GM18870 (cell line): Measurements from ENCODE around the gene SYNGR4.

Experiments
- ATAC-seq: cut with Tn5 transposase; IDR thresholded peaks from one replicate; pipeline ENCODE4 v1.9.1; 2021; ENCODE audit warnings: moderate library complexity; ENCODE audit not compliant: unreplicated experiment

SYNGR4 gene

DNA sequence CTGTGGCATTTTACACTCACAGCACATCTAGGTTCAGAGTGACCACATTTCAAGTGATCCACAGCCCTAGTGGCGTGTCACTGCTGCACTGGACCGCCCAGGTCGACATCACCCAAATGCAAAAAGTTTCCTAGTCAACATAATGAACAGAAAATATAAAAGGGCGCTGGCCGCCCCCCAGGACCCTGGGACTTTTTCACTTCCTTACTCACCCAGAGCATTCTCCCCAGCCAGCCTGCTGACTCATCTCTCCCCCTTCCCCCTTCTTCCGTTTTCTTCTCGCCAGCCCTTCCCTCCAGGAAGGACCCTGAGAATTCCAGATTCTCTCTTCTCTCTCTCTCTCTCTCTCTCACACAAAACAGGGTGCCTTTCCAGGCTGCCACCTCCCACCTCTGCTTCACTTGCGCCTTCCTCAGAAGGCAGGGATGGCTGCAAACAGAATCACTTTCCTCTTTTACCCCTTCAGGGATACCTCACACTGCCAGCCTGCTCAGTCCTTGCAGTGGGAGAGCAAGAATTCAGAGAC, 60.6 kb downstream of the SYNGR4 start:
- ATAC-seq, result no peak
